ENCODE results near the gene MB21D2. TPM values are rescaled to one million over a fixed set of nuclear protein-coding genes. Genes with fewer than 3 reads are reported as not detected.
A peak's percentile ranks its signal among the peaks of the same experiment; 100 is the strongest.

MB21D2 gene
- total RNA-seq, 1 experiment from 2014 or later: 19.7 TPM

DNA sequence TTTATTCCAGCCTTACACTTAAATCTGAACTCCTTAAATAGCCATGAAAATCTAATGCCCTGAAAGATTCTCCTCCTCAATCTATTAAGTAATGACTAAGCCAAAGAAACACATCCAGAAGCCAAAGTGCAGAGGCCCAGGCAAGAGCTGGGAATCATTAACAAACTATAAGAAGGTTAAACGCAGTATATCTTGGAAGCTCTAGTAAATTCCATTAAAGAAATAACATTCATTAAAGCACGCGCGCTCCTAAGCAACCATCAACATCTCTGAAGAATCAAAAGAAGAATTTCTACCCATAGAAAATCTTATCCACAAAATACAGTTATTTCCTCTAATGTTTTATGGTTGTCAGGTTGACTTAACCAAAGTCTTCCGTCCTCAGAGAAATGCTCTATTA, 29.5 kb downstream of the MB21D2 start:
- Mint-ChIP-seq H3K36me3 (no peaks in the 10 kb centered on the region; the same call in 1 of the 2 replicates), H3K27ac (peak overlapping the region; percentile 87), H3K9me3 (no peaks in the 10 kb centered on the region), H3K27me3 (ENCODE audit: low read depth) (no peaks in the 10 kb centered on the region), H3K4me1 (peaks cover 92% of the 10 kb centered on the region), H3K4me3 (0 out of 2 replicates have a peak overlapping the region, but pooled peaks have one; percentile 26)
- ChIA-PET POLR2A (interaction anchor here (1.2 to 1.6 kb wide), 2 partner anchors 27 to 29 kb away, joined by 4 to 9 read pairs; partner anchors contain the start of gene MB21D2), CTCF (interaction anchor here (0.7 to 3.1 kb wide), 8 partner anchors 8 to 85 kb away, joined by 3 to 15 read pairs (median 4); partner anchors contain the start of gene MB21D2)
- TF ChIP-seq CDX4 (CRISPR knock-in tag; IDR thresholded peaks at IDR 0.05; ENCODE audit: borderline replicate concordance): no peak
- TF ChIP-seq, protein P1, sequence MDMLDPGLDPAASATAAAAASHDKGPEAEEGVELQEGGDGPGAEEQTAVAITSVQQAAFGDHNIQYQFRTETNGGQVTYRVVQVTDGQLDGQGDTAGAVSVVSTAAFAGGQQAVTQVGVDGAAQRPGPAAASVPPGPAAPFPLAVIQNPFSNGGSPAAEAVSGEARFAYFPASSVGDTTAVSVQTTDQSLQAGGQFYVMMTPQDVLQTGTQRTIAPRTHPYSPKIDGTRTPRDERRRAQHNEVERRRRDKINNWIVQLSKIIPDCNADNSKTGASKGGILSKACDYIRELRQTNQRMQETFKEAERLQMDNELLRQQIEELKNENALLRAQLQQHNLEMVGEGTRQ (CRISPR knock-in tag; IDR thresholded peaks at IDR 0.05): no peak
- TF ChIP-seq JUN (CRISPR knock-in tag; IDR thresholded peaks at IDR 0.05): no peak
- TF ChIP-seq ZNF671 (CRISPR knock-in tag; IDR thresholded peaks at IDR 0.05): no peak
- no peak for TF ChIP-seq ZNF423 (CRISPR knock-in tag; IDR thresholded peaks at IDR 0.05)
- no peak for TF ChIP-seq NFYB (CRISPR knock-in tag; conservative IDR thresholded peaks at IDR 0.05; ENCODE audit: low read depth)
- TF ChIP-seq ELF4 (CRISPR knock-in tag; IDR thresholded peaks at IDR 0.05; ENCODE audit: low read depth): no peak
- no peak for TF ChIP-seq GABPB1 (CRISPR knock-in tag; IDR thresholded peaks at IDR 0.05)
- no peak for TF ChIP-seq FOXP1 (CRISPR knock-in tag; IDR thresholded peaks at IDR 0.05; ENCODE audit: borderline replicate concordance)
- TF ChIP-seq IRF2 (CRISPR knock-in tag; IDR thresholded peaks at IDR 0.05; ENCODE audit: borderline replicate concordance, low read depth): no peak
- TF ChIP-seq ATF1 (CRISPR knock-in tag; IDR thresholded peaks at IDR 0.05): no peak
- TF ChIP-seq, protein P2, sequence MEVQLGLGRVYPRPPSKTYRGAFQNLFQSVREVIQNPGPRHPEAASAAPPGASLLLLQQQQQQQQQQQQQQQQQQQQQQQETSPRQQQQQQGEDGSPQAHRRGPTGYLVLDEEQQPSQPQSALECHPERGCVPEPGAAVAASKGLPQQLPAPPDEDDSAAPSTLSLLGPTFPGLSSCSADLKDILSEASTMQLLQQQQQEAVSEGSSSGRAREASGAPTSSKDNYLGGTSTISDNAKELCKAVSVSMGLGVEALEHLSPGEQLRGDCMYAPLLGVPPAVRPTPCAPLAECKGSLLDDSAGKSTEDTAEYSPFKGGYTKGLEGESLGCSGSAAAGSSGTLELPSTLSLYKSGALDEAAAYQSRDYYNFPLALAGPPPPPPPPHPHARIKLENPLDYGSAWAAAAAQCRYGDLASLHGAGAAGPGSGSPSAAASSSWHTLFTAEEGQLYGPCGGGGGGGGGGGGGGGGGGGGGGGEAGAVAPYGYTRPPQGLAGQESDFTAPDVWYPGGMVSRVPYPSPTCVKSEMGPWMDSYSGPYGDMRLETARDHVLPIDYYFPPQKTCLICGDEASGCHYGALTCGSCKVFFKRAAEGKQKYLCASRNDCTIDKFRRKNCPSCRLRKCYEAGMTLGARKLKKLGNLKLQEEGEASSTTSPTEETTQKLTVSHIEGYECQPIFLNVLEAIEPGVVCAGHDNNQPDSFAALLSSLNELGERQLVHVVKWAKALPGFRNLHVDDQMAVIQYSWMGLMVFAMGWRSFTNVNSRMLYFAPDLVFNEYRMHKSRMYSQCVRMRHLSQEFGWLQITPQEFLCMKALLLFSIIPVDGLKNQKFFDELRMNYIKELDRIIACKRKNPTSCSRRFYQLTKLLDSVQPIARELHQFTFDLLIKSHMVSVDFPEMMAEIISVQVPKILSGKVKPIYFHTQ (CRISPR knock-in tag; IDR thresholded peaks at IDR 0.05): no peak
- ATAC-seq (no peak), DNase-seq (ENCODE audit: low spot score) (no peak)

- Mint-ChIP-seq H3K27me3 (ENCODE audit: low read depth) (no peaks in the 10 kb centered on the region), H3K36me3 (no peaks in the 10 kb centered on the region; the same call in 1 of the 2 replicates), H3K9me3 (no peaks in the 10 kb centered on the region), H3K27ac (peak overlapping the region; percentile 60), H3K4me1 (peaks cover 89% of the 10 kb centered on the region), H3K4me3 (peak overlapping the region; percentile 26; the same call in 1 of the 2 replicates)
- DNase-seq (ENCODE audit: low spot score): peak; percentile 31
- TF ChIP-seq, protein P3, sequence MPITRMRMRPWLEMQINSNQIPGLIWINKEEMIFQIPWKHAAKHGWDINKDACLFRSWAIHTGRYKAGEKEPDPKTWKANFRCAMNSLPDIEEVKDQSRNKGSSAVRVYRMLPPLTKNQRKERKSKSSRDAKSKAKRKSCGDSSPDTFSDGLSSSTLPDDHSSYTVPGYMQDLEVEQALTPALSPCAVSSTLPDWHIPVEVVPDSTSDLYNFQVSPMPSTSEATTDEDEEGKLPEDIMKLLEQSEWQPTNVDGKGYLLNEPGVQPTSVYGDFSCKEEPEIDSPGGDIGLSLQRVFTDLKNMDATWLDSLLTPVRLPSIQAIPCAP (CRISPR knock-in tag; IDR thresholded peaks at IDR 0.05): no peak
- TF ChIP-seq PRRX2 (CRISPR knock-in tag; IDR thresholded peaks at IDR 0.05) (no peak), ZNF232 (CRISPR knock-in tag; IDR thresholded peaks at IDR 0.05) (no peak), EMX1 (CRISPR knock-in tag; IDR thresholded peaks at IDR 0.05) (no peak), CDX4 (CRISPR knock-in tag; IDR thresholded peaks at IDR 0.05; ENCODE audit: borderline replicate concordance) (no peak), FOXJ3 (CRISPR knock-in tag; IDR thresholded peaks at IDR 0.05; ENCODE audit: borderline replicate concordance) (no peak), ZNF512 (CRISPR knock-in tag; IDR thresholded peaks at IDR 0.05; ENCODE audit: borderline replicate concordance) (no peak), ATF1 (CRISPR knock-in tag; IDR thresholded peaks at IDR 0.05) (no peak), OVOL2 (CRISPR knock-in tag; IDR thresholded peaks at IDR 0.05; ENCODE audit: borderline replicate concordance) (no peak), NR2C2 (CRISPR knock-in tag; IDR thresholded peaks at IDR 0.05) (no peak), ZNF263 (CRISPR knock-in tag; IDR thresholded peaks at IDR 0.05; ENCODE audit: low read depth) (no peak), GTF2I (CRISPR knock-in tag; conservative IDR thresholded peaks at IDR 0.05) (no peak)
- TF ChIP-seq, protein P4, sequence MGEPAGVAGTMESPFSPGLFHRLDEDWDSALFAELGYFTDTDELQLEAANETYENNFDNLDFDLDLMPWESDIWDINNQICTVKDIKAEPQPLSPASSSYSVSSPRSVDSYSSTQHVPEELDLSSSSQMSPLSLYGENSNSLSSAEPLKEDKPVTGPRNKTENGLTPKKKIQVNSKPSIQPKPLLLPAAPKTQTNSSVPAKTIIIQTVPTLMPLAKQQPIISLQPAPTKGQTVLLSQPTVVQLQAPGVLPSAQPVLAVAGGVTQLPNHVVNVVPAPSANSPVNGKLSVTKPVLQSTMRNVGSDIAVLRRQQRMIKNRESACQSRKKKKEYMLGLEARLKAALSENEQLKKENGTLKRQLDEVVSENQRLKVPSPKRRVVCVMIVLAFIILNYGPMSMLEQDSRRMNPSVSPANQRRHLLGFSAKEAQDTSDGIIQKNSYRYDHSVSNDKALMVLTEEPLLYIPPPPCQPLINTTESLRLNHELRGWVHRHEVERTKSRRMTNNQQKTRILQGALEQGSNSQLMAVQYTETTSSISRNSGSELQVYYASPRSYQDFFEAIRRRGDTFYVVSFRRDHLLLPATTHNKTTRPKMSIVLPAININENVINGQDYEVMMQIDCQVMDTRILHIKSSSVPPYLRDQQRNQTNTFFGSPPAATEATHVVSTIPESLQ (CRISPR knock-in tag; IDR thresholded peaks at IDR 0.05): no peak
- TF ChIP-seq, protein P5, sequence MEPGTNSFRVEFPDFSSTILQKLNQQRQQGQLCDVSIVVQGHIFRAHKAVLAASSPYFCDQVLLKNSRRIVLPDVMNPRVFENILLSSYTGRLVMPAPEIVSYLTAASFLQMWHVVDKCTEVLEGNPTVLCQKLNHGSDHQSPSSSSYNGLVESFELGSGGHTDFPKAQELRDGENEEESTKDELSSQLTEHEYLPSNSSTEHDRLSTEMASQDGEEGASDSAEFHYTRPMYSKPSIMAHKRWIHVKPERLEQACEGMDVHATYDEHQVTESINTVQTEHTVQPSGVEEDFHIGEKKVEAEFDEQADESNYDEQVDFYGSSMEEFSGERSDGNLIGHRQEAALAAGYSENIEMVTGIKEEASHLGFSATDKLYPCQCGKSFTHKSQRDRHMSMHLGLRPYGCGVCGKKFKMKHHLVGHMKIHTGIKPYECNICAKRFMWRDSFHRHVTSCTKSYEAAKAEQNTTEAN (CRISPR knock-in tag; IDR thresholded peaks at IDR 0.05): no peak
- ChIA-PET POLR2A (no interaction called here), CTCF (interaction anchor here (0.7 to 3.1 kb wide), 3 partner anchors 8 to 74 kb away, joined by 3 to 15 read pairs (median 7); no protein-coding TSS in a partner anchor)
- ATAC-seq: peak; percentile 69
Measured at GRCh38 chr3:192887701-192888100, 30.0 kb downstream of the MB21D2 start.

All from WTC11 (cell line).